ENCODE measurements around the gene DCDC2.
"Not testable (repeated sequence)": the region's sequence is repeated elsewhere in the genome, so short reads cannot be mapped to it uniquely, and the experiment has no call there.

GRCh38 chr6:24142733-24143132, 215.1 kb downstream of the DCDC2 start:
- not testable (repeated sequence) for TF ChIP-seq CTCF, POLR2AphosphoS5, POLR2A (IDR thresholded peaks at IDR 0.05)
